Umbilical cord (tissue), 2 donors: ENCODE measurements around the gene CSE1L. TPM values are rescaled to one million over a fixed set of nuclear protein-coding genes. Genes with fewer than 3 reads are reported as not detected.
"Not testable (repeated sequence)": the region's sequence is repeated elsewhere in the genome, so short reads cannot be mapped to it uniquely, and the experiment has no call there.

ENCODE experiments used
- DNase-seq: peaks from one replicate; pipeline ENCODE4 v3.0.0-alpha.2; 2015; ENCODE audit warnings: low spot score
- total RNA-seq: library from RNA; depleted of rRNA; stranded (reverse); fragments of >200 nt; gene quantifications from one replicate; pipeline ENCODE4 v1.2.3, GENCODE V29; 2014; ENCODE audit warnings: low replicate concordance; ENCODE audit not compliant: insufficient read depth

CSE1L gene
- total RNA-seq, 1 donor from 2014 or later, result 65.5 TPM

GRCh38 chr20:49123982-49124381, 77.9 kb downstream of the CSE1L start:
- DNase-seq, result no peak

DNA sequence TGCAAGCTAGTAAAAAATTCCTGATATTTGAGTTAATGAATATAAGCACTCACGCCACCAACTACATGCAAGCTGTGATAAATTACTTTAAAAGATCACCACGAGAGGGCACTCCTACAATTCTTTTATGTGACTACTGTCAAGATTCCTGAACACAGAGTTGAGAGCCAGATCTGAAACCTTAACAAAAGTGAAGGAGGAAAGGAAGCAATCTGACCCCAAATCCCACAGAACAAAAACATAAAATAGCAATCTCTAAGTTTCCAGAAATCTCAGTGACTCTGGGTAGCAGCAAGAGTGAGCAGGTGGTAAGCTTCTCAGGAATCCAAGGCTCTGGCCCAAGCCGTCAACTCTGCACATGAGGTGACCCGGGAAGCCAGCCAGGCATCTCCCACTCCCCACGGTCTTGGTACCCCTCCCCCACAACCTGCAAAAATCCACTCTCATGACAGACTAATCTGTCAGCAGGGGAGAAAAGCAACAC, 86.9 kb downstream of the CSE1L start:
- DNase-seq, result peak; percentile 77

DNA sequence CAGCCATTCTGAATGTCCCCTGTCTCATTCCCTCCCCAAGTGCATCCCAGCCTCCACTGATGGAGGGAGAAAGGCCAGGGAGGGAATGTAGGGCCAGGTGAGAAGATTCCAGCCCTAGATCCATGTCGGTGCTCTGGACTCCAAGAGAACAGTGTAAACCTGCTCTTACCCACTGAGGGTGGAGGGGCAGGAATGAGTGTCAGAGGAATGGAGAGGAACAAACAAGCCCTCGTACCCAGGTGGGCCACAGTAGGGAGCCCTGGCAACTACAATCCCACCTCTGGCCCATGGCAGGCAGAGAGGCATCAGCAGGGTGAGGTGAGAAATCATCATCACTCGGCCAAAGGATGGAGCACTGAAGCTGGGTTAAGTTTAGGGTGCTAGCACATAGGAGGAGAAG, 87.5 kb downstream of the CSE1L start:
- no peak for DNase-seq

- DNase-seq, result not testable (repeated sequence)
Observed at GRCh38 chr20:49134797-49135196, 88.7 kb downstream of the CSE1L start.

DNA sequence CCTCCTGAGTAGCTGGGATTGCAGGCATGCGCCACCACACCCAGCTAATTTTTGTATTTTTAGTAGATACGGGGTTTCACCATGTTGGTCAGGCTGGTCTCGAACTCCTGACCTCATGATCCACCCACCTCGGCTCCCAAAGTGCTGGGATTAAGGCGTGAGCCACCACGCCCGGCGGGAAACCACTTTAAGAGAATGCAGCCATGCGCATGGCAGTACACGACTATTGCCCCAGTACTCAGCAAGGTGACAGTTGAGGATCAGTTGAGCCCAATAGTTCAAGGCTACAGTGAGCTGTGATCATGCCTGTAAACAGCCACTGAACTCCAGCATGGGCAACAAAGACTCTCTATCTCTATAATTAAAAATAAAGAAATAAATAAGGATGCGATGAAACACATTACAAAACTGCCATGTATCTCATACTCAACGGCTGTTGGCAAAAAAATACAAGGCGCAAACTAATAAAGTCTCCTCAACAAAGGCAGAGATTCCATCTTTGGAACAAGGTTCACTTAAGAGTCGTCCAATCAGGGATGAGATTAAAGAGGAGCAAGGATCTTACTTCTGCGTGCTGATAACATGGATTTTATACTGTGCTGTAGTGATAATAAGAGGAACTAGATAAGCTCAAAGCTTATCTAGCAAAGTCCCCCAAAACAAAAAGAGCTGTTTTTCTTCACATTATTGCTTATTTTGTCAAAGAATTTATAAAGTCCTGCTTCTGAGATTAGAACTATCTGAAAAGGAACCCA, 90.9 kb downstream of the CSE1L start:
- no peak for DNase-seq

GRCh38 chr20:49138431-49138830, 92.3 kb downstream of the CSE1L start:
- DNase-seq, result no peak

- DNase-seq, result no peak
Observed at GRCh38 chr20:49140411-49140810, 94.3 kb downstream of the CSE1L start.

DNA sequence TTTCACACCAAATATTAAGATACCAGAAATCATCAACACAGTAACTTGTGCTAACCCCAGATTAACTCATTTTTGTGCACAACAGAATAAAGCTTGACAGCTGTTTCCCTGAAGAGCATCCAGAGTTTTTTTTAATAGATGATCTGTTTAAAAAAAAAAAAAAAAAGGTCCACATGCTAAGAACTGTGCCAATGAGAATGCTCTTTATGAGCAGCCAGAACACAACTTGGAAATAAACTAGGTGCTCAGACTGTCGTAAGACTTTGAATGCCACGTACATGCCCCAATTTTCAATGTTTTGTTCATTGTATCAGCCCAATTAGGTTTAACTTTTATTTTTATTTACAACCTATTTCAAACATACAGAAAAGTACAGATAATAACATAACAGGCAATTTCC, 94.7 kb downstream of the CSE1L start:
- DNase-seq, result no peak

Other genes starting within 250 kb of the CSE1L start
- 6.5 TPM for gene PREX1, start 218.3 kb upstream of the CSE1L start, total RNA-seq
- 23.8 TPM for gene ARFGEF2, start 124.6 kb upstream of the CSE1L start, total RNA-seq
- gene STAU1, start 142.0 kb downstream of the CSE1L start, total RNA-seq, result 36.1 TPM
- 20.7 TPM for gene DDX27, start 173.1 kb downstream of the CSE1L start, total RNA-seq
- gene ZNFX1, start 231.7 kb downstream of the CSE1L start, total RNA-seq, result 20.0 TPM